BLaER1 treated with 17β-estradiol and CSF1 and Interleukin-3, amounts not matched to agents 10 nM and 100 nM (cell line): ENCODE results near the gene TLCD4.

Source experiments
- H3K27ac ChIP-seq, 11 experiments: shearing (Covaris generic); formaldehyde crosslinking; 2 replicates each; pipeline ENCODE4 v1.8.1; 2022
- H3K27me3 ChIP-seq, 11 experiments: shearing (Covaris generic); formaldehyde crosslinking; 2 replicates each; pipeline ENCODE4 v1.8.1; 2022
- H3K36me3 ChIP-seq, 11 experiments: shearing (Covaris generic); formaldehyde crosslinking; 2 replicates each; pipeline ENCODE4 v1.8.1; 2022
- H3K4me1 ChIP-seq, 10 experiments: shearing (Covaris generic); formaldehyde crosslinking; 2 replicates each; pipeline ENCODE4 v1.8.1; 2022
- H3K4me2 ChIP-seq, 11 experiments: shearing (Covaris generic); formaldehyde crosslinking; 2 replicates each; pipeline ENCODE4 v1.8.1; 2022
- H3K4me3 ChIP-seq, 10 experiments: shearing (Covaris generic); formaldehyde crosslinking; 2 replicates each; pipeline ENCODE4 v1.8.1; 2022
- H3K9ac ChIP-seq, 11 experiments: shearing (Covaris generic); formaldehyde crosslinking; 2 replicates each; pipeline ENCODE4 v1.8.1; 2022
- H3K9me3 ChIP-seq, 11 experiments: shearing (Covaris generic); formaldehyde crosslinking; replicated peaks in 1 of 11; 2 replicates each; pipeline ENCODE4 v1.8.1; 2022
- H4K20me1 ChIP-seq, 11 experiments: shearing (Covaris generic); formaldehyde crosslinking; 2 replicates each; pipeline ENCODE4 v1.8.1; 2022
- Cebpa-rat ChIP-seq, 11 experiments: shearing (Covaris generic); IDR thresholded peaks; 2 replicates each; pipeline ENCODE4 v1.8.1; 2022

TLCD4 gene

GRCh38 chr1:95124342-95124741 is 7.2 kb downstream of the TLCD4 start:
- Histone ChIP-seq H3K4me2 (no peak overlapping the region), H3K4me3 (no peak overlapping the region), H3K27me3 (peaks cover 7 to 16% (median 14%) of the 10 kb centered on the region in 11 experiments), H4K20me1 (no peaks in the 10 kb centered on the region), H3K9me3 (no peaks in the 10 kb centered on the region), H3K27ac (no peak overlapping the region), H3K9ac (no peak overlapping the region), H3K36me3 (no peaks in the 10 kb centered on the region), H3K4me1 (no peaks in the 10 kb centered on the region)
- TF ChIP-seq Cebpa-rat (IDR thresholded peaks at IDR 0.05), result no peak

GRCh38 chr1:95126366-95126765 is 9.2 kb downstream of the TLCD4 start:
- Histone ChIP-seq H3K36me3 (no peaks in the 10 kb centered on the region), H3K27me3 (no peaks in the 10 kb centered on the region), H3K9me3 (no peaks in the 10 kb centered on the region), H3K4me3 (no peak overlapping the region), H3K4me1 (no peaks in the 10 kb centered on the region), H4K20me1 (no peaks in the 10 kb centered on the region), H3K4me2 (no peak overlapping the region), H3K27ac (no peak overlapping the region), H3K9ac (no peak overlapping the region)
- no peak for TF ChIP-seq Cebpa-rat (IDR thresholded peaks at IDR 0.05)

GRCh38 chr1:95126846-95127245 is 9.7 kb downstream of the TLCD4 start:
- H3K9ac ChIP-seq, result no peak overlapping the region
- no peak for TF ChIP-seq Cebpa-rat (IDR thresholded peaks at IDR 0.05)
- no peaks in the 10 kb centered on the region for H4K20me1 ChIP-seq
- no peaks in the 10 kb centered on the region for H3K27me3 ChIP-seq
- no peaks in the 10 kb centered on the region for H3K9me3 ChIP-seq
- H3K27ac ChIP-seq, result no peak overlapping the region
- H3K4me3 ChIP-seq, result no peak overlapping the region
- H3K36me3 ChIP-seq, result no peaks in the 10 kb centered on the region
- no peak overlapping the region for H3K4me2 ChIP-seq
- H3K4me1 ChIP-seq, result no peaks in the 10 kb centered on the region

GRCh38 chr1:95127380-95127779 is 10.2 kb downstream of the TLCD4 start:
- no peaks in the 10 kb centered on the region for H3K27me3 ChIP-seq
- no peak overlapping the region for H3K4me3 ChIP-seq
- no peaks in the 10 kb centered on the region for H3K36me3 ChIP-seq
- H3K9me3 ChIP-seq, result no peaks in the 10 kb centered on the region
- H3K27ac ChIP-seq, result no peak overlapping the region
- H3K9ac ChIP-seq, result no peak overlapping the region
- no peaks in the 10 kb centered on the region for H3K4me1 ChIP-seq
- H3K4me2 ChIP-seq, result no peak overlapping the region
- no peak for TF ChIP-seq Cebpa-rat (IDR thresholded peaks at IDR 0.05)
- no peaks in the 10 kb centered on the region for H4K20me1 ChIP-seq

- Histone ChIP-seq H3K4me2 (no peak overlapping the region), H3K4me3 (no peak overlapping the region), H4K20me1 (no peaks in the 10 kb centered on the region), H3K9ac (no peak overlapping the region), H3K4me1 (no peaks in the 10 kb centered on the region), H3K36me3 (no peaks in the 10 kb centered on the region), H3K27me3 (no peaks in the 10 kb centered on the region), H3K9me3 (no peaks in the 10 kb centered on the region), H3K27ac (no peak overlapping the region)
- TF ChIP-seq Cebpa-rat (IDR thresholded peaks at IDR 0.05), result no peak
Observed at GRCh38 chr1:95132762-95133161, 15.6 kb downstream of the TLCD4 start.

GRCh38 chr1:95133687-95134086 is 16.5 kb downstream of the TLCD4 start:
- Histone ChIP-seq H3K4me2 (no peak overlapping the region), H3K4me3 (no peak overlapping the region), H4K20me1 (no peaks in the 10 kb centered on the region), H3K4me1 (no peaks in the 10 kb centered on the region), H3K27ac (no peak overlapping the region), H3K36me3 (no peaks in the 10 kb centered on the region), H3K9me3 (no peaks in the 10 kb centered on the region), H3K27me3 (no peaks in the 10 kb centered on the region), H3K9ac (no peak overlapping the region)
- no peak for TF ChIP-seq Cebpa-rat (IDR thresholded peaks at IDR 0.05)

- Histone ChIP-seq H3K4me2 (no peak overlapping the region), H3K9me3 (no peaks in the 10 kb centered on the region; a peak in 1 of 22 replicates), H3K27me3 (no peaks in the 10 kb centered on the region), H3K4me3 (no peak overlapping the region), H4K20me1 (no peaks in the 10 kb centered on the region), H3K4me1 (no peaks in the 10 kb centered on the region), H3K27ac (no peak overlapping the region), H3K9ac (no peak overlapping the region), H3K36me3 (no peaks in the 10 kb centered on the region)
- TF ChIP-seq Cebpa-rat (IDR thresholded peaks at IDR 0.05), result no peak
Observed at GRCh38 chr1:95138223-95138622, 21.1 kb downstream of the TLCD4 start.

- H3K36me3 ChIP-seq, result no peaks in the 10 kb centered on the region
- TF ChIP-seq Cebpa-rat (IDR thresholded peaks at IDR 0.05), result no peak
- H3K4me1 ChIP-seq, result no peaks in the 10 kb centered on the region
- H3K4me3 ChIP-seq, result no peak overlapping the region
- H3K9ac ChIP-seq, result no peak overlapping the region
- H3K9me3 ChIP-seq, result no peaks in the 10 kb centered on the region; a peak in 1 of 22 replicates
- no peak overlapping the region for H3K4me2 ChIP-seq
- no peaks in the 10 kb centered on the region for H4K20me1 ChIP-seq
- H3K27ac ChIP-seq, result no peak overlapping the region
- H3K27me3 ChIP-seq, result no peaks in the 10 kb centered on the region
Observed at GRCh38 chr1:95139039-95139438, 21.9 kb downstream of the TLCD4 start.

GRCh38 chr1:95140791-95141190 is 23.6 kb downstream of the TLCD4 start:
- H3K36me3 ChIP-seq, result no peaks in the 10 kb centered on the region
- H3K27ac ChIP-seq, result no peak overlapping the region
- H3K4me1 ChIP-seq, result no peaks in the 10 kb centered on the region
- H3K9me3 ChIP-seq, result no peaks in the 10 kb centered on the region; a peak in 1 of 22 replicates
- H3K4me3 ChIP-seq, result no peak overlapping the region
- no peak overlapping the region for H3K4me2 ChIP-seq
- no peak overlapping the region for H3K9ac ChIP-seq
- TF ChIP-seq Cebpa-rat (IDR thresholded peaks at IDR 0.05), result no peak
- no peaks in the 10 kb centered on the region for H4K20me1 ChIP-seq
- H3K27me3 ChIP-seq, result no peaks in the 10 kb centered on the region

GRCh38 chr1:95145493-95145892 is 28.3 kb downstream of the TLCD4 start:
- Histone ChIP-seq H3K27ac (no peak overlapping the region), H3K4me1 (no peaks in the 10 kb centered on the region), H3K36me3 (no peaks in the 10 kb centered on the region), H4K20me1 (no peaks in the 10 kb centered on the region), H3K27me3 (no peaks in the 10 kb centered on the region), H3K9me3 (no peaks in the 10 kb centered on the region; a peak in 1 of 22 replicates), H3K9ac (no peak overlapping the region), H3K4me2 (no peak overlapping the region), H3K4me3 (no peak overlapping the region)
- no peak for TF ChIP-seq Cebpa-rat (IDR thresholded peaks at IDR 0.05)

- Histone ChIP-seq H3K27ac (no peak overlapping the region), H3K4me2 (no peak overlapping the region), H3K9me3 (no peaks in the 10 kb centered on the region; a peak in 1 of 22 replicates), H3K27me3 (no peaks in the 10 kb centered on the region), H3K4me1 (no peaks in the 10 kb centered on the region), H3K36me3 (no peaks in the 10 kb centered on the region), H3K4me3 (no peak overlapping the region), H4K20me1 (no peaks in the 10 kb centered on the region), H3K9ac (no peak overlapping the region)
- TF ChIP-seq Cebpa-rat (IDR thresholded peaks at IDR 0.05), result no peak
Observed at GRCh38 chr1:95146637-95147036, 29.5 kb downstream of the TLCD4 start.
